Thyroid gland (tissue), 4 donors: ENCODE results near the gene MRM2.

Experiments
- CTCF ChIP-seq, 6 experiments: fragments of 200-600 bp in 3 of 6; fragments of 450-650 bp in 3 of 6; sonication (generic) in 3 of 6; IDR thresholded peaks; one replicate each; pipeline ENCODE4 v1.5.1; 2016 to 2019; ENCODE audit warnings: antibody characterized with exemption in 6 of 6, mild to moderate bottlenecking in 2 of 6, inconsistent platforms in 1 of 6, moderate library complexity in 1 of 6
- POLR2A ChIP-seq, 2 donors: fragments of 450-650 bp; IDR thresholded peaks; one replicate each; pipeline ENCODE4 v1.6.1; 2017; ENCODE audit warnings: antibody characterized with exemption in 2 of 2, mild to moderate bottlenecking in 2 of 2, moderate library complexity in 1 of 2

DNA sequence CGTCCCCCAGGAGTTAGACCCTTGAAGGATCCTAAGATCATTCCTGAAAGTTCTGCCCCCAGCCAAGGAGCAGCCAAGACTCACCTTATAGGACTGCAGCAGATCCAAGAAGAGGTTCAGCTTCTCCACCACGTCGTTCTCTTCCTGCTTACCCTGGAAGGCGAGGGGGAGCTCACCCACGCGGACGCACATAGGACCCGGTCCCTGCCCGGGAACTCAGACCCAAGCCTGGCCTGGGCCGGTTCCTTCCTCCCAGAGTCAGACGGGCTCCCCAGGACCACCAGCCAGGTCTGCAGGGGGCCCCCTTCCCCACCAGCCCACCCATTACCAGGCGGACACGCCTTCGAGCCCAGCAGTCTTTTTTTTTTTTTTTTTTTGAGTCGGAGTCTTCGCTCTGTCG, 15.6 kb upstream of the MRM2 start:
- TF ChIP-seq POLR2A (IDR thresholded peaks at IDR 0.05) (no peak), CTCF (IDR thresholded peaks at IDR 0.05) (no peak)
